ENCODE measurements around the gene VASH2.
"Not testable (repeated sequence)": the region's sequence is repeated elsewhere in the genome, so short reads cannot be mapped to it uniquely, and the experiment has no call there.

The VASH2 gene

GRCh38 chr1:212958175-212958574, 7.8 kb downstream of the VASH2 start:
- peak; percentile 64 for DNase-seq

DNA sequence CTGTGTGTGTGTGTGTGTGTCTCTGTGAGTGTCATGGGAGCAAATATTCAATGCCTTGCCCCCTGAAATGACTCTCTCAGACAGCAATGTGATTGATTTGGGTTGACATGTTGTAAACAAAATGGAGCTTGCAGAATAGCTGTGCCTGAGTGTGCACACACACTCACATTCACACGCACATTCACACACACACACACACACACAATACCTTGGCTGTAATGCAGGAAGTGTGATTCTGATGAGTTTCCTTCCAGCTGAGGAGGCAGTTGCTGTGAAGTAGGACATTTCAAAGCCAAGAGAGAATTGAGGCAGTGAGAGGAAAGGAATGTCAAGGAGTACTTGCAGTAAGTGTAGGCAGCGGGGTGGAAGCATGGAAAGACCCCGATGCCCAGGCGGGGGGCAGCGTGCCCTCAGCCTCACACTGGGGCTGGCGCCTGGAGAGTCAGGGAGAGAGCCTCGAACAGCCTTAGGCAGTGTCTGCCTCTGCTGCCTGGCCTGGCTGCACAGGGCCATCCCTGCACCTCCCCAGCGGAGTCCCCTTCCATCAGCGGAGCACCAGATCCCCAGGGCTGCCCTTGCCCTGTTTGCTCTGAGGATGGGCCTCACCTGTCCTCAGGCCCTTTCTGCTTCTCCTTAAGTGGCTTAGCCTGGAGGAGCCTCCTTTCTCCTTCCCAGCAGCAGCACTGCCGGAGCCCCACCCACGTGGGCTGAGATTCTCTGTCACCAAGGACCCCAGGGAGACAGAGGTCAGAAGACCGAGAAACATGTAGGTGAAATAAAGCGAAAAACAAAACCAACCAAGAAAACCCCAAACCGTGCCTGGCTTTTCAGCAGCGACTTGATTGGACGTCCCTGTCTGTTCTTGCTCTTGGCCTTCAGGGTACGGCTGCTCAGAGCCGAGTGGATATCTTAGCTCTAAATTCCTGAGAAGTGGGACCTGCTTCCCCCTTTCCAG, 9.2 kb downstream of the VASH2 start:
- peak; percentile 85 for DNase-seq

DNA sequence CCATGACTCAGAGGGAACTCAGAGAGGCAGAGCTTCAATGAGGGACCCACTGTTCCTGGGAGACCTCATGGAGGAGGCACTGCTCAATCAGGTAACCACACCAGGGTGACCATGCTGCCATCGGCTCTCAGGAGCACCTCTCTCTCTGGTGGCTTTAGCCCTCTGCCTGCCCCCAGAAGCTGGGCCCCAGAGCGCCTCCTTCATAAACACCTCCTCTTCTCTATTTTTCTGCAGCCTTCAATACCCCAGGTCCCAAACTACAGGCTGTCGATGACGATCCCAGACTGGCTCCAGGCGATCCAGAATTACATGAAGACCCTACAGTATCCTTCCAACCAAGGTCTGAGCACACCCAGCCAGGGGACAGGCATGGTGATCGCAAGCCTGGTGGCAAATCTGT, 10.6 kb downstream of the VASH2 start:
- no peak for DNase-seq

GRCh38 chr1:212962509-212962908, 12.2 kb downstream of the VASH2 start:
- DNase-seq, result no peak

- DNase-seq, result no peak
These were observed 13.8 kb downstream of the VASH2 start for GRCh38 chr1:212964102-212964501.

DNA sequence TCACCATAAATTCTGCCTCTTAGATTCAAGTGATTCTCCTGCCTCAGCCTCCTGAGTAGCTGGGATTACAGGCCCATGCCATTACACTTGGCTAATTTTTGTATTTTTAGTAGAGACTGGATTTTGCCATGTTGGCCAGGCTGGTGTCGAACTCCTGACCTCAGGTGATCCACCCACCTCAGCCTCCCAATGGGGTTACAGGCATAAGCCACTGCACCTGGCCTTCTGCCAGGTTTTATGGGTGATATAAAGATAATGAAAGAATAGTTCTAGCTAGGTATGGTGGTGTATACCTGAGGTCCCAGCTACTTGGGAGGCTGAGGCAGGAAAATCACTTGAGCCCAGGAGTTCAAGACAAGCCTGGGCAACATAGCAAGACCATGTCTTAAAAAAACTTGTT, 14.7 kb downstream of the VASH2 start:
- DNase-seq, result not testable (repeated sequence)

DNA sequence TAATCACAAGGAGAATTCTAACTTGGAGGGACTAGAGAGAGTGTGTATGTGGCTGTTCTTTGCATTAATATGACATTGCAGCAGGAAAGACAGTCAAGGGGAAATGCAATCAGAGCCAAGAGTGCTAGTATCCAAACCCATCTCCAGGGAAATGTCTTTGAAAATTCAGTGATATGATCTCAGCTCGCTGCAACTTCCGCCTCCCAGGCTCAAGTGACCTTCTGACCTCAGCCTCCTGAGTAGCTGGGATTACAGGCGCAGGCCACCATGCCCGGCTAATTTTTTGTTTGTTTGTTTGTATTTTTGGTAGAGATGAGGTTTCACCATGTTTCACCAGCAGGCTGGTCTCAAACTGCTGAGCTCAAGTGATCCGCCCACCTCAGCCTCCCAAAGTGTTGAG, 16.3 kb downstream of the VASH2 start:
- DNase-seq, result no peak

GRCh38 chr1:212967801-212968200, 17.5 kb downstream of the VASH2 start:
- DNase-seq, result peak; percentile 63

DNA sequence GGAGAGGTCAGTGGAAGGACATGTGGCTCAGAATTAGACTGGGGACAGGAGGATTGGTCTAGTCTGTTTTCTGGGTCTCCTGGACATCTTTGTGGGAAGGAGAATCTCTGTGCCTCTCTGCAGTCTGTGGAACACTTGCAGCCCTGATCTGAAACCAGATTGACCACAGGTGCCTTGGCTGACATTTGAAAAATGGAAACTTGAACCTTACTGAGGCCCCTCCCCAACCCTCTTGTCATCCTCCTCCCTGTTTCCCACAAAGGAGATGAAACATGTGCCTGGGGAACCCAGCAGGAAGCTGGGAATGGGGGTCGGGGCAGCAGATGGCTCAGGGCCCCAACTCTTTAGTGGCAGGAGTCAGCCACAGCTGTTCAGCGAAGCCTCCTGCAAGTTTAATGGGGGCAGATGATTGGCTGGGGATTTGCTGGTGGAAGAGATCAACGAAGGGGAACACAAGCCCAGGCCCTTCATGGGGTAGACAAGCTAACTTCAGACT, 18.1 kb downstream of the VASH2 start:
- DNase-seq, result peak; percentile 84

DNA sequence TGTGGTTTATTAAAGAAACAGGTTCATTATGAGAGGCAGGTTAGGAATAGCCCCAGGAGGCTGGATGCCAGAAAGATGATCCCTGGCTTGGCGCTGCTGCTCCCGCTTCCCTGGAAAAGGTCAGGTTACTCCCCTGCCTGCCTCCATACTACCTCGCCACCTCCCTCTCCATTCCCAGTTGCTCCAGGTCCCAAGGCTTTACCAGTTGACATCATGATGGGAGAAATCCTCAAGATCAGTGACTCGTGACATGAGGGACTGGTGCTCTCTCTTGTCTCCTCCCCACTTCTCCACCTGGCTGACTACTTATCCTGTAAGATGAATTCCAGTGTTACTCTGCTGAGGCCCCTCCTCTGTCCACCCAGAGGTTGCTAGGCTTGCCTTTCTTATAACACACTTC, 19.7 kb downstream of the VASH2 start:
- DNase-seq, result no peak

DNA sequence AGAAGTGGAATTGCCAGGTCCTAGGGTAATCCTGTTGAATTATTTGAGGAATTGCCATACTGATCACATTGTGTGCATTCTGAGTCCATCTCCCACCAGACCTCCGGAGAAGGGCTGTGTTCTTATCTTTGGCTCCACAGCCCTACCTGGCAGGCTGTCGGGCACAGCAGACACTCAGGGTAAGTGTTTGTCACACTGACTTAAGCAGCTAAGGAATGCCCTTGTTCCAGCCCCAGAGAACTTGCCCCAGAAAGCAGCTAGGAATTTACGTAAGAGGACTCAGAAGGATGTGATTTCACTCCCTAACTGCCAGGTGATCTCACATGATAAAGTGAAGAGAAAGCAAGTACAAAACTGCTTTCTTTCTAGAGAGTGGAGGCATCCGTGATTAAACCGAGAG, 21.0 kb downstream of the VASH2 start:
- no peak for DNase-seq

GRCh38 chr1:212973426-212973825, 23.1 kb downstream of the VASH2 start:
- no peak for DNase-seq

DNA sequence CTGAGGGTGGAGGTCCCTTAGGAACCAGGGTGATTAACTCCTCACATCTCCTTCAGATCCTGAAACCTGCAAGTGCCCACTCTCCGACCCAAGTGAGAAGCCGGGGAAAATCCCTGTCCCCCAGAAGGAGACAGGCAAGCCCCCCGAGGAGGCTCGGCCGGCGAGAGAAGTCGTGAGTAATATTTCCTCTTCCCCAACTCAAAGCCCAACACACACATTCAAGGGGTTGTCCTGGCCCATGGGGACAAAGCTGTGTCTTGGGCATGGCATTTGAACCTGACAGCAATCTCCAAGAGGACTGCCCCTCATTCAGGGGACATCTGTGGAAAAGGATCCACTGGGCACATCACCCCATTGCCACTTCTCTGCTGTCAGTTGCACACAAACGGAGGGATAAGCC, 23.6 kb downstream of the VASH2 start:
- no peak for DNase-seq

- no peak for DNase-seq
These were observed 24.4 kb downstream of the VASH2 start for GRCh38 chr1:212974711-212975110.

- DNase-seq, result no peak
These were observed 25.0 kb downstream of the VASH2 start for GRCh38 chr1:212975111-212975918.

- no peak for DNase-seq
These were observed 26.2 kb downstream of the VASH2 start for GRCh38 chr1:212976586-212976985.

- no peak for DNase-seq
These were observed 27.7 kb downstream of the VASH2 start for GRCh38 chr1:212977781-212978645.

GRCh38 chr1:212979340-212980122, 29.2 kb downstream of the VASH2 start:
- peak; percentile 27 for DNase-seq

- DNase-seq, result peak; percentile 46
These were observed 29.9 kb downstream of the VASH2 start for GRCh38 chr1:212980123-212980785.

DNA sequence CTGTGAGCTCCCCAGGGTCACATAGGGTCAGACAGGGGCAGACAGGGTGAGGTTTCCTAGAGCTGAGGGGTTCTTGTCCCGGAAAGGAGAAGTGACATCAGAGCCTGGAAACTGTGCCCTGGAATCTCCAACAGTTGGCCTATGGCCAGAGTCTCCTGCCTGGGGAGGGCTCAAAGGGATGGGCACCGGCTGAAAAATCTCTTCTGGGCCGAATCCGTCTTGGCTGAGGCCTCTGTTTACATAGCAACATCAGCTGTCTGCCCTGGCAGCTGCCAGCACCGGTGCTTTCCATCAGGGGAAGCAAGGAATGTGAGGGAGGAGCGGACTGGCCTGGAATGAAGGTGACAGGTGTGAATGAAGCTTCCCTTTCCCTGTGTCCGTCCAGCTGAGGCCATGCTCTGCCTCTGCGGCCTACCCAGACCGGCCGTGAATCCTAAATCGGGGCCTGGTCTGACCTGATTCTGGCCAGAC, 30.7 kb downstream of the VASH2 start:
- DNase-seq, result peak; percentile 67

Data from eye (tissue), 1 donor.